Stimulated activated CD4-positive, alpha-beta T cell treated with anti-CD3 and anti-CD28 coated beads, Interleukin-12 subunit alpha, Interleukin-12 subunit beta, amount 100 ng/mL, for 24 hours (primary cell): ENCODE data around the gene RAB27A.
"Not testable (repeated sequence)": the region's sequence is repeated elsewhere in the genome, so short reads cannot be mapped to it uniquely, and the experiment has no call there.

Experiments
- DNase-seq, 2 experiments: peaks; one replicate each; pipeline ENCODE4 v3.0.0-alpha.2; 2020; ENCODE audit warnings: low read depth in 2 of 2

RAB27A gene

DNA sequence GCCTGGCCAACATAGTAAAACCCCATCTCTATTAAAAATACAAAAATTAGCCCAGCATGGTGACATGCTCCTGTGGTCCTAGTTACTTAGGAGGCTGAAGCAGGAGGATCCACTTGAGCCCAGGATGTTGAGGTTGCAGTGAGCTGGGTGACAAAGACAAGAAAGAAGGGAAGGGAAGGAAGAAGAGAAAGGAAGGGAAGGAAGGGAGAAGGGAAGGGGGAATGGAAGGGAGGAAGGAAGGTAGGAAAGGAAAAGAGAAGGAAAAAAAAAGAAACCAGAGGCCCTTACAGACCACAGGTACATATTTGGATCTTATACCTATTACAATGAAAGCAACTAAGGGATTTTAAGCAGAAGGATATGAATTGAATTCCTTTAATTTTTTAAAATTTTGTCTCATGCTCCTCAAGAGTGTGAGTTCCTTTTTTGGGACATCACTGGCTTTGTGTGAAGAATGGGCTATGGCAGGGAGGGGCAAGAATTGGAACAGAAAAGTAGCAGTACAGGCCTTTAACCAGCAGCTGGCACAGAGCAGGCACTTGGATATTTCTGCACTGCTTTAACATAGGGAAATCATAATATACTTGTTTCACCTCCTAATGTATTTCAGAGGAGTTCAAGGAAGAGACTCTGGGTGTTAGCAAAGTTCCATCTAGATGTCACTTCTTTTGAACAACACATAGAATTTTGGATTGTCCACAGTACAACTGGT lies 7.9 kb downstream of the RAB27A start:
- DNase-seq, result no peak

- DNase-seq, result not testable (repeated sequence)
These were observed 9.0 kb downstream of the RAB27A start for GRCh38 chr15:55280589-55280988.

DNA sequence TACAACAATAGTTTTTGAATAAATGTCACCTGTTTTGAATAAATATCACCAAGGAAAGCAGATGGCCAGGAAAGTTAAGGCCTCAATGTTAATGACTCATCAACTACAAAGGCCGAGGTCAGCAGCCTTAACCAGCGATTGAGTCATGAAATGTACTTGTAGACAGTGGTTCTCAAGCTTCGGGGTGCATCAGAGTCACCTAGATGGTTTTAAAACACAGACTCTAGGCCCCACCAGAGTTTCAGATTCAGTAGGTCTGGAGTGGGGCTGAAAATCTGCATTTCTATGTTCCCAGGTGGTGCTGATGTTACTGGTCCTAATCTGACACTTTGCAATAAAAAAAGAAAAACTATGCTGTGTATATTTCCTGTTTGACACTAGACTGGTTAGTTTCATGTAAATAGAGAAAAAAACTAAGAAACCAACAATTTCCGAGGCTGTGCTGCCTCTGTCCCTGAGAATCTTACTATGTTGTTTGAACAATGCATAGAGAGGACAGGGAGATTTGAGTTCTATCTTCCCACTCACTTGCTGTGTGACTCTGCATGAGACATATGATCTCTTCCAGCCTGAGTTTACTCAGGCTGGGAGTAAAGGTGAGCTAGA lies 9.8 kb downstream of the RAB27A start:
- DNase-seq, result no peak

DNA sequence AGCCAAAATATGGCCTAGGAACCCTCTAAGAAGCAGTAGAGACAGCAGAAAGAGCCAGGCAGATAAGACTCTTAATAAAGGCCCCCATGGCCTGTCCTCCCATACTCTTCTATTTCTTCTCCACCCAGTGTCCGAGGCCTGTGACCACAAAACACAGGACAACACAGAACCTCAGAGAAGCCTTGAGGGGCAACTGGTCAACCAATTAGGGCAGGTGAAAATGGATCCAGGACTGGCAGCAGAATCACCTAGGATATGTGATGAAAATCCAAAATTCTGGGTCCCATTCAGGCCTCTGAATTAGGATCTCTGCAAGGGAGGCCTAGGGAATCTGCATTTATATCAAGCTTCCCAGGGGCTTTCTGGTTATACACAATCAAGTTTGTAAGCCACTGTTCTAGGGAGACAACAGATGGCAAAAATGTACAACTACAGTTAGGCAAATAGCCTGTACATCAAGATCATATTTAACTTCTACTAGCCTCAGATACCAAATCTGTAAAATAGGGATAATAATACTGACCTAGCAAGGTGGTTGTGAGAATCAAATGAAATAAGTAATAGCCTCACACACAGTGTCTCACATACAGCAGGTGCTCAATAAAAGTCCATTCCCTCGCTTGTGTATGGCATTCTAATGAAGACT lies 10.4 kb downstream of the RAB27A start:
- DNase-seq, result no peak

DNA sequence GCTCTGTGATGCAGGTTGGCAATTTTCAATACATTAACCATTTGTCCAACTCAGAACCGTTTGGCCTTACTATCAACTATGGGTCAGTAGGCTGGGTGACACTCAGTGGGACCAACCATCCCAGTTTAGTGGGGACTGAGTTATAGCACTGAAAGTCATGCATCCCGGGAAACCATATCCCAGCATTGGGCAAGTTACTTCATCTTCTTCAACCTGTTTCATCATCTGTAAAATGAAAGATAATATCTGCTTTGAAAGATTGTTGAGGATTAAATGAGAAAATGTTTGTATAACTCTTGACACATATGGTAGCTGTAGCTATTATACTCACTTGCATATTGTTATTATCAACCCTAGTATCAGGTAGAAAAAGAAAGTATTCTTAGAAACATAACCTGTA lies 11.9 kb downstream of the RAB27A start:
- DNase-seq, result no peak

GRCh38 chr15:55277116-55277564 lies 12.5 kb downstream of the RAB27A start:
- DNase-seq, result peak in 1 of 2 experiments; percentile 41

DNA sequence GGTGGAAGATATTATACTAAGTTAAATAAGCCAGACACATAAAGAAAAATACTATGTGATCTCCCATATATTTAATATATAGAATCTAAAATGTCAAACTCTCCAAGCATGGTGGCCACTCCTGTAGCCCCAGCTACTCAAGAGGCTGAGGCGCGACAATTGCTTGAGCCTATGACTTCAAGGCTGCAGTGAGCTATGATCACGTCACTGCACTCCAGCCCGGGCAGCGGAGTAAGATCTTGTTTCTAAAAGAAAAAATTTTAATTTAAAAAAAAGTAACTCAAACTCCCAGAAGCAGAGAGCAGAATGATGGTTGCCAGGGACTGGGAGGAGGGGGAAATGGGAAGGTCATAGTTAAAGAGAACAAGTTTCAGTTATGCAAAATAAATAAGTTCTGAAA lies 13.3 kb downstream of the RAB27A start:
- no peak for DNase-seq

- no peak for DNase-seq
These were observed 19.3 kb downstream of the RAB27A start for GRCh38 chr15:55270291-55270690.

- no peak for DNase-seq
These were observed 21.4 kb downstream of the RAB27A start for GRCh38 chr15:55268176-55268695.

DNA sequence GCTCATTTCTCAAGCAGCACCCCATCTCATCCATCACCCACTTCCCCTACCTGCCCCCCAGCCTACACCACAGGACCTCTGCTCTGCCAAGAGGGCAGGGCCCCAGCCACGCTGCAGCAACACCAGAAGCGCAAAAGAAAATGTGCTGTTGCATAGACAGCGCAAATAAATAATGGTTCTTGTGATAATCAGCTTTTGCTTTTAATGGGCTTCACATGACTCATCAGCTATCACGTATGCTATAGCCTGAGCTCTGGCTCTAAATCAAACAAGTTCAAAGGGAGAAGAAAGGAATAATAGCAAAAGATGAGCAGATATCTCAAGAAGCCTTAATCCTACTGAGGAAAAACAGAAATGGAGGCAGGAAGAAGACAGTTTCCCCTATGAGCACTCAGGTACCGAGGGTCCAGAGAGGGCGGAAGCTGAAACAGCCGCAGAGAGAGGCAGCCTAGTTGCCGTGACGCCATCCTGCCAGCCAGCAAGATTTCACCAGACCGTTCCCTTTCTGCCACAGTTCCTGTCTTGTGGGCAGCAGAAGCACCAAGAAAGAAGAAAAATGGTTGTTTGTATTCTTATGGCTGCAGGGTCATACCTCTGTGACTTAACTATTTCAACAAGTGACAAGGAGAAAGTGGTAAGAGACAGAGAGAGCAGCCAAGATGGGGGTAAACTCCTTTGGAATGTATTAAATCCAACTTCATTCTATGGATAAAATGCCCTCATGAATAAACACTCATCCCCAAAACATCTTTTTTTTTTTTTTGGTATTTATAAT lies 22.0 kb downstream of the RAB27A start:
- no peak for DNase-seq

- no peak for DNase-seq
These were observed 23.1 kb downstream of the RAB27A start for GRCh38 chr15:55266547-55266946.

GRCh38 chr15:55260562-55261131 lies 29.0 kb downstream of the RAB27A start:
- DNase-seq, result no peak

DNA sequence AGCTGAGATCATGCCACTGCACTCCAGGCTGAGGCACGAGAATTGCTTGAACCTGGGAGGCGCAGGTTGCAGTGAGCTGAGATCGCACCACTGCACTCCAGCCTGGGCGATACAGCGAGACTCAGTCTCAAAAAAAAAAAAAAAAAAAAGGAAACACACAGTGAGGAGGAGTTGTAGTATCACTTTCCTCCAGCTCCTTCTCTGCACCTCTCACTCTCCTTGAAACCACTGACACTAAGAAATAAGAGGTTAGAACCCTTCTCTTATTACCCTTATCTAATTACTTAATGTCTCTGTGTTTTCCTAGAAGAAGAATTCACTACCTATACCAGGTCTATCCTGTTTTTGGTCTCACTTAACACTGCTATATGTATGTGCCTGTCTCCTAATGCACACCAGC lies 31.7 kb downstream of the RAB27A start:
- DNase-seq, result no peak

- no peak for DNase-seq
These were observed 32.5 kb downstream of the RAB27A start for GRCh38 chr15:55257012-55257670.

DNA sequence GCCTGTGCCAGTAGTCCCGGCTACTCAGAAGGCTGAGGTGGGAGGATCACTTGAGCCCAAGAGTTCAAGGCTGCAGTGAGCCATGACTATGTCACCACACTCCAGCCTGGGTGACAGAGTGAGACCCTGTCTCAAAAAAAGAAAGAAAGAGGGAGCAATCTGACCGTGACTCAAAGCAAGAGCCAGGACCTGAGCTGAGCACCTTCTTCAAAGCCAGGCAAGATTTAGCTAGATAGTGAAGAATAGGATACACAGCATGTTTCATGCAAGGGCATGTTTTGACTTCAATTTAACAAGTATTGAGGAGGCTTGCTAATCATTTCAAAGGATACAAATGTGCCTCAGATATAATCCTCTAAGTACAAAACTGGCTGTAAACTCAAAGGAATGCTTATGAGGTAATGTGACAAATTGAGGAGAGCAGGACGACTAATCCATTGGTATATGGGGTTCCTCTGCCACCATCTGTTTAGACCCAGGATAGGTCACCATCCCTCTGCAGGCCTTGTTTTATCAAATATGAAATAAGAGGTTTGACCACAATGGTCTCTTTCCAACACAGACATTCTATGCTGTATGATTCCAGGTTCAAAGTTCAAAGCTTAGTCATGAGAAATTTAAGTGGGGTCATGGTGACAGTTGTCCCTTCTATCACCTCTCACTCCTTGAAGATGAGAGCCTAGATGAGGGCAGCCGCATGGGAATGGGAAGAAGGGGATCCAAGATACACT lies 33.2 kb downstream of the RAB27A start:
- no peak for DNase-seq

GRCh38 chr15:55255714-55256113 lies 33.9 kb downstream of the RAB27A start:
- no peak for DNase-seq

DNA sequence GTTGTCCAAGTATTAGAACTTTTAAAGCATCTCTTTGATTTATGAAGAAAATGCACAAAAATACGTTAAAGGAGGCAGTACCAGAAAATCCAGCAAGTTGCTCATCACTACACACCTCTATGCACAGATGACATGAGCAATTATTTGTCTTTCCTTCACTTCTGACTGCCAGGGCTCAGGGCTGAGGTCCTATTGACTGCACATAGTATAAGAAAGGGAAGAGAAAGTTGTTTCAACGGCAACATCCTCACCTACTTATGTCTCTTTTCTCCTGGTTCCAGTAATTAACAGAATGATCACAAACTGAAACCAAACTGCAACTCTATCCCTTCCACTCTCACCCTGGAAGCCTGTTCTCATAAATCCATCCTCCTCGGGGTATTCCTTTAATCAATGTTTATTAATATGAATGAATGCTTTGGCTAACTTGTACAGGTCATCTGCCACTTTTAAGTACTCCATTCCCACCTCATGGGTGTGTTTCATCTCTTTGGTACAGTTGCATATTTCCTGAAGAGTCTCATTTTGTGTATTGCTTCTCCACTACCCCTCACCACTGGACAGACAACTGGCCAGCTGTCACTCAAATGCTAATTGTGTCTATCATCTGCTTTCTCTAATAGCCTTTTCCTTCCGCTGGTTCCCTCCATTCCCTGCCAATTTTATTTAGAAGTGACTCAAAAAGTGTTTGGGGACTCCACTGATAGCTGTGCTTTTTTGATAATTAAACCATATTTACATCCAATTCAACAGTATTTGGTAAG lies 34.5 kb downstream of the RAB27A start:
- DNase-seq, result no peak

GRCh38 chr15:55253580-55253979 lies 36.0 kb downstream of the RAB27A start:
- DNase-seq, result no peak

DNA sequence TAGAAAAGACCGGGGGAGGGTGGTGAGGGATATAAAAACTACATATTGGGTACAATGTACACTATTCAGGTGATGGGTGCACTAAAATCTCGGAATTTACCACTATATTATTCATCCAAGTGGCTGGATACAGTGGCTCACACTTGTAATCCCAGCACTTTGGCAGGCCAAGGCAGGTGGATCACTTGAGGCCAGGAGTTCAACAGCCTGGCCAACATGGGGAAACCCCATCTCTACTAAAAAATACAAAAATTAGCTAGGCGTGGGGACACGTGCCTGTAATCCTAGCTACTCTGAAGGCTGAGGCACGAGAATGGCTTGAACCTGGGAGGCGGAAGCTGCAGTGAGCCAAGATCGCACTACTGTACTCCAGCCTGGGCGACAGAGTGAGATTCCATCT lies 37.4 kb downstream of the RAB27A start:
- DNase-seq, result not testable (repeated sequence)

GRCh38 chr15:55250941-55251340 lies 38.7 kb downstream of the RAB27A start:
- no peak for DNase-seq
